HL-60 (cell line): ENCODE results near the gene PRPF40B.

Experiments used
- DNase-seq, 2 experiments: peaks; one replicate each; pipeline ENCODE4 v3.0.0-alpha.2; 2010 to 2020; ENCODE audit warnings: low read depth in 1 of 2, low spot score in 1 of 2
- H3K27ac ChIP-seq: fragments of 250-450 bp; sonication (Bioruptor Pico); replicated peaks from 2 replicates; pipeline ENCODE4 v1.5.1; 2020; ENCODE audit warnings: mild to moderate bottlenecking, moderate library complexity
- H3K27me3 ChIP-seq: fragments of 250-450 bp; sonication (Bioruptor Pico); 2 replicates; pipeline ENCODE4 v1.5.1; 2021; ENCODE audit warnings: mild to moderate bottlenecking, moderate library complexity; ENCODE audit not compliant: insufficient read depth, poor library complexity, severe bottlenecking
- H3K4me3 ChIP-seq: replicated peaks from 2 replicates; pipeline ENCODE4 v1.5.1; 2011; ENCODE audit warnings: mild to moderate bottlenecking, control low read depth, low read length; ENCODE audit not compliant: insufficient read depth
- CTCF ChIP-seq: IDR thresholded peaks from one replicate; pipeline ENCODE4 v1.5.1; 2011; ENCODE audit warnings: low read length, control low read depth, inconsistent platforms; ENCODE audit not compliant: insufficient read depth
- GABPA ChIP-seq: IDR thresholded peaks from 2 replicates; pipeline ENCODE4 v1.6.1; 2012; ENCODE audit warnings: low read depth
- POLR2AphosphoS5 ChIP-seq: IDR thresholded peaks from 2 replicates; pipeline ENCODE4 v1.6.1; 2012; ENCODE audit warnings: low read depth
- REST ChIP-seq: IDR thresholded peaks from 2 replicates; pipeline ENCODE4 v1.6.1; 2012; ENCODE audit warnings: low read depth; ENCODE audit not compliant: insufficient replicate concordance
- SPI1 ChIP-seq: IDR thresholded peaks from 2 replicates; pipeline ENCODE4 v1.6.1; 2012; ENCODE audit warnings: low read depth, mild to moderate bottlenecking, borderline replicate concordance

The PRPF40B gene

GRCh38 chr12:49647827-49648711 is 24.7 kb downstream of the PRPF40B start:
- no peak for DNase-seq
- no peak for TF ChIP-seq POLR2AphosphoS5
- TF ChIP-seq SPI1, result no peak
- TF ChIP-seq REST, result no peak
- TF ChIP-seq GABPA, result no peak
- TF ChIP-seq CTCF, result no peak
- Histone ChIP-seq H3K27me3 (no peaks in the 10 kb centered on the region), H3K27ac (no peak overlapping the region), H3K4me3 (no peak overlapping the region)

- no peak overlapping the region for H3K4me3 ChIP-seq
- H3K27ac ChIP-seq, result no peak overlapping the region
- DNase-seq, result no peak
- TF ChIP-seq POLR2AphosphoS5 (no peak), REST (no peak), SPI1 (no peak), GABPA (no peak), CTCF (no peak)
- no peaks in the 10 kb centered on the region for H3K27me3 ChIP-seq
These were observed 25.3 kb downstream of the PRPF40B start for GRCh38 chr12:49648712-49649003.

GRCh38 chr12:49649445-49649844 is 26.1 kb downstream of the PRPF40B start:
- Histone ChIP-seq H3K27ac (no peak overlapping the region), H3K4me3 (no peak overlapping the region), H3K27me3 (no peaks in the 10 kb centered on the region)
- no peak for TF ChIP-seq POLR2AphosphoS5
- no peak for TF ChIP-seq CTCF
- no peak for TF ChIP-seq REST
- no peak for TF ChIP-seq GABPA
- TF ChIP-seq SPI1, result no peak
- no peak for DNase-seq
